Activated CD8-positive, alpha-beta T cell treated with anti-CD3 and anti-CD28 coated beads for 36 hours (primary cell): ENCODE data around the gene ACAD9. TPM values are rescaled to one million over a fixed set of nuclear protein-coding genes. Genes with fewer than 3 reads are reported as not detected.

Source experiments
- ATAC-seq: fragments of 200-7000 bp; cut with Tn5 transposase; one replicate; pipeline ENCODE4 v1.10.0; 2021; ENCODE audit warnings: mild to moderate bottlenecking, moderate library complexity
- CTCF ChIA-PET: fragments of 350-600 bp; sonication (Branson Sonifier 250); formaldehyde crosslinking; loops from one replicate; lab custom pipeline; 2021; ENCODE audit warnings: antibody characterized with exemption; lab: Charles Lee
- POLR2A ChIA-PET: fragments of 350-600 bp; sonication (Branson Sonifier 250); formaldehyde crosslinking; loops from one replicate; lab custom pipeline; 2021; ENCODE audit warnings: antibody characterized with exemption; lab: Charles Lee
- DNase-seq: peaks from one replicate; pipeline ENCODE4 v3.0.0-alpha.2; 2020
- H3K27ac Mint-ChIP-seq: one replicate; pipeline ENCODE4 v1.8.0; 2021; ENCODE audit warnings: mild to moderate bottlenecking, mixed read lengths
- H3K27me3 Mint-ChIP-seq: one replicate; pipeline ENCODE4 v1.8.0; 2021; ENCODE audit warnings: mixed read lengths
- H3K36me3 Mint-ChIP-seq: one replicate; pipeline ENCODE4 v1.8.0; 2021; ENCODE audit warnings: low read depth, mixed read lengths
- H3K4me1 Mint-ChIP-seq: one replicate; pipeline ENCODE4 v1.8.0; 2021; ENCODE audit warnings: low read depth, mixed read lengths
- H3K4me3 Mint-ChIP-seq: one replicate; pipeline ENCODE4 v1.8.0; 2021; ENCODE audit warnings: mild to moderate bottlenecking, moderate library complexity, mixed read lengths
- H3K9me3 Mint-ChIP-seq: one replicate; pipeline ENCODE4 v1.8.0; 2021; ENCODE audit warnings: mixed read lengths
- CTCF ChIP-seq: fragments of 200-600 bp; IDR thresholded peaks from one replicate; pipeline ENCODE4 v1.8.0; 2022; ENCODE audit warnings: antibody characterized with exemption, mild to moderate bottlenecking
- intact Hi-C: fragments of 100-400 bp; cut with micrococcal nuclease; formaldehyde crosslinking; loops from one replicate; pipeline ENCODE4 v1.10.0; 2022
- total RNA-seq, 2 experiments: library from RNA; stranded (reverse); gene quantifications; one replicate each; pipeline ENCODE4 v1.2.3, GENCODE V29; 2021

ACAD9 gene
- total RNA-seq, 2 experiments from 2014 or later: 50.1 to 50.5 TPM

GRCh38 chr3:128873244-128874022 lies 6.0 kb upstream of the ACAD9 start:
- Mint-ChIP-seq H3K4me1 (peaks cover 23% of the 10 kb centered on the region), H3K27ac (no peak overlapping the region), H3K27me3 (no peaks in the 10 kb centered on the region), H3K9me3 (no peaks in the 10 kb centered on the region), H3K36me3 (peaks cover 7% of the 10 kb centered on the region), H3K4me3 (no peak overlapping the region)
- ChIA-PET CTCF (interaction anchor here (0.6 to 1.0 kb wide), 2 partner anchors 96 to 216 kb away, joined by 3 read pairs; no protein-coding TSS in a partner anchor), POLR2A (no interaction called here)
- no peak for TF ChIP-seq CTCF
- ATAC-seq (no peak), DNase-seq (no peak)
- intact Hi-C loops: no loop called here

- no peak for ATAC-seq
- ChIA-PET POLR2A (interaction anchor here (0.9 kb wide), 1 partner anchor 20 kb away, joined by 3 read pairs; no protein-coding TSS in a partner anchor), CTCF (interaction anchor here (0.6 to 4.4 kb wide), 18 partner anchors 7 to 202 kb away, joined by 3 to 23 read pairs (median 4); no protein-coding TSS in a partner anchor)
- H3K27me3 Mint-ChIP-seq: no peaks in the 10 kb centered on the region
- H3K9me3 Mint-ChIP-seq: no peaks in the 10 kb centered on the region
- peaks cover 12% of the 10 kb centered on the region for H3K36me3 Mint-ChIP-seq
- H3K4me3 Mint-ChIP-seq: no peak overlapping the region
- no peak overlapping the region for H3K27ac Mint-ChIP-seq
- intact Hi-C loops: no loop called here
- no peak for TF ChIP-seq CTCF
- DNase-seq: no peak
- H3K4me1 Mint-ChIP-seq: peaks cover 26% of the 10 kb centered on the region
Observed at GRCh38 chr3:128874481-128875180, 4.8 kb upstream of the ACAD9 start.

GRCh38 chr3:128875556-128876120 lies 3.8 kb upstream of the ACAD9 start:
- H3K4me3 Mint-ChIP-seq: no peak overlapping the region
- no peaks in the 10 kb centered on the region for H3K9me3 Mint-ChIP-seq
- H3K4me1 Mint-ChIP-seq: peaks cover 28% of the 10 kb centered on the region
- peaks cover 13% of the 10 kb centered on the region for H3K36me3 Mint-ChIP-seq
- no peaks in the 10 kb centered on the region for H3K27me3 Mint-ChIP-seq
- intact Hi-C loops: no loop called here
- peak; percentile 87 for DNase-seq
- peak; percentile 72 for ATAC-seq
- POLR2A ChIA-PET: no interaction called here
- CTCF ChIA-PET: interaction anchor here (0.6 to 6.7 kb wide), 28 partner anchors 8 to 371 kb away, joined by 3 to 34 read pairs (median 4); no protein-coding TSS in a partner anchor
- peak; percentile 73 for TF ChIP-seq CTCF
- H3K27ac Mint-ChIP-seq: peak overlapping the region; percentile 32

GRCh38 chr3:128878011-128878457 lies 1.4 kb upstream of the ACAD9 start:
- Mint-ChIP-seq H3K27ac (peak overlapping the region; percentile 97), H3K36me3 (peaks cover 28% of the 10 kb centered on the region), H3K9me3 (no peaks in the 10 kb centered on the region), H3K4me1 (peaks cover 47% of the 10 kb centered on the region), H3K27me3 (no peaks in the 10 kb centered on the region), H3K4me3 (peak overlapping the region; percentile 92)
- ATAC-seq (no peak), DNase-seq (no peak)
- TF ChIP-seq CTCF: no peak
- ChIA-PET CTCF (interaction anchor here (0.9 to 6.7 kb wide), 19 partner anchors 8 to 368 kb away, joined by 3 to 34 read pairs (median 5); no protein-coding TSS in a partner anchor), POLR2A (interaction anchor here (0.6 to 2.7 kb wide), 19 partner anchors 7 to 708 kb away, joined by 3 to 13 read pairs (median 5); partner anchors contain the start of gene RPN1)
- intact Hi-C loops: loop anchor here (2.0 kb wide), 1 partner anchor 227 kb away; the partner anchor contains the start of gene RPN1
